PC-9 (cell line): Measurements from ENCODE around the gene PTTG2.

Experiments
- CTCF ChIP-seq: fragments of 200-600 bp; sonication (generic); conservative IDR thresholded peaks from 2 replicates; pipeline ENCODE4 v1.6.1; 2017; ENCODE audit warnings: mixed run types, antibody characterized with exemption, mild to moderate bottlenecking, moderate library complexity
- EZH2 ChIP-seq: fragments of 200-600 bp; sonication (generic); IDR thresholded peaks from 2 replicates; pipeline ENCODE4 v1.8.0; 2017; ENCODE audit warnings: antibody characterized with exemption, low read depth

- TF ChIP-seq EZH2 (no peak), CTCF (no peak)
Observed at GRCh38 chr4:37922328-37922727, 37.9 kb upstream of the PTTG2 start.
